A549 (cell line): ENCODE data around the gene HNF1A.

Experiments
- BHLHE40 ChIP-seq: IDR thresholded peaks from 2 replicates; pipeline ENCODE4 v1.6.1; 2012; ENCODE audit warnings: low read depth, low read length, inconsistent platforms
- EP300 ChIP-seq, 2 experiments: fragments of >200 bp; sonication (Bioruptor Twin); formaldehyde crosslinking; IDR thresholded peaks; 2 replicates in 1 of 2; 3 replicates in 1 of 2; pipeline ENCODE4 v1.6.1; 2016 to 2017
- JUN ChIP-seq, 2 experiments: fragments of >200 bp; sonication (Bioruptor Twin); formaldehyde crosslinking; IDR thresholded peaks; 2 replicates in 1 of 2; 3 replicates in 1 of 2; pipeline ENCODE4 v1.6.1; 2016 to 2017
- MYC ChIP-seq: IDR thresholded peaks from 2 replicates; pipeline ENCODE4 v1.6.1; 2012; ENCODE audit warnings: mild to moderate bottlenecking, inconsistent platforms, low read length, improper control_type of control experiment, borderline replicate concordance
- NPAS2 ChIP-seq: fragments of 250-450 bp; sonication (Bioruptor Pico); IDR thresholded peaks from 2 replicates; pipeline ENCODE4 v1.8.0; 2022; ENCODE audit warnings: mild to moderate bottlenecking, moderate library complexity, borderline replicate concordance
- POLR2A ChIP-seq: IDR thresholded peaks from 2 replicates; pipeline ENCODE4 v1.6.1; 2012; ENCODE audit warnings: mild to moderate bottlenecking, low read length
- SMC3 ChIP-seq: fragments of >200 bp; sonication (Bioruptor Twin); formaldehyde crosslinking; IDR thresholded peaks from 3 replicates; pipeline ENCODE4 v1.6.1; 2018; ENCODE audit warnings: inconsistent platforms
- ZC3H11A ChIP-seq: fragments of 450-650 bp; IDR thresholded peaks from 2 replicates; pipeline ENCODE4 v1.6.1; 2014; ENCODE audit warnings: antibody characterized with exemption, mild to moderate bottlenecking
- TF ChIP-seq, protein P1 (sequence below): fragments of >200 bp; sonication (Bioruptor Twin); formaldehyde crosslinking; IDR thresholded peaks from 3 replicates; pipeline ENCODE4 v1.5.1; 2016

DNA sequence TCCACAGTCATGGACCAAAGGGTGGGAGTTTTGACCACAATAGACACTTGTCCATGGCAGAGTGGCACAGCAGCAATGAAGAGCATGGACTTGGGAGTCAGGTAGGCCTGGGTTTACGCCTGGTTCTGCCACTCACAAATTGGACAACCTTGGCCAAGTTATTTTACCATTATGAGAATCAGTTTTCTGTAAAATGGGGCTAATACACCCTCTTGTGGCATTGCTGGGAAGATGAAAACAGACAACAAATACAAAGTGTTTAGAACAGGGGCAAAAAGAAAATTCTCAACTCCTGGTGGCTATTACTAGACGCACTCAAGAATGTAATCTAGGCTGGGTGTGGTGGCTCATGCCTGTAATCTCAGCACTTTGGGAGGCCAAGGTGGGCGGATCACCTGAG is 35.4 kb downstream of the HNF1A start:
- TF ChIP-seq POLR2A (no peak), NPAS2 (no peak), JUN (IDR thresholded peaks at IDR 0.05) (no peak), BHLHE40 (no peak), ZC3H11A (no peak), MYC (no peak), SMC3 (no peak), EP300 (IDR thresholded peaks at IDR 0.05) (no peak)
- TF ChIP-seq, protein P1, sequence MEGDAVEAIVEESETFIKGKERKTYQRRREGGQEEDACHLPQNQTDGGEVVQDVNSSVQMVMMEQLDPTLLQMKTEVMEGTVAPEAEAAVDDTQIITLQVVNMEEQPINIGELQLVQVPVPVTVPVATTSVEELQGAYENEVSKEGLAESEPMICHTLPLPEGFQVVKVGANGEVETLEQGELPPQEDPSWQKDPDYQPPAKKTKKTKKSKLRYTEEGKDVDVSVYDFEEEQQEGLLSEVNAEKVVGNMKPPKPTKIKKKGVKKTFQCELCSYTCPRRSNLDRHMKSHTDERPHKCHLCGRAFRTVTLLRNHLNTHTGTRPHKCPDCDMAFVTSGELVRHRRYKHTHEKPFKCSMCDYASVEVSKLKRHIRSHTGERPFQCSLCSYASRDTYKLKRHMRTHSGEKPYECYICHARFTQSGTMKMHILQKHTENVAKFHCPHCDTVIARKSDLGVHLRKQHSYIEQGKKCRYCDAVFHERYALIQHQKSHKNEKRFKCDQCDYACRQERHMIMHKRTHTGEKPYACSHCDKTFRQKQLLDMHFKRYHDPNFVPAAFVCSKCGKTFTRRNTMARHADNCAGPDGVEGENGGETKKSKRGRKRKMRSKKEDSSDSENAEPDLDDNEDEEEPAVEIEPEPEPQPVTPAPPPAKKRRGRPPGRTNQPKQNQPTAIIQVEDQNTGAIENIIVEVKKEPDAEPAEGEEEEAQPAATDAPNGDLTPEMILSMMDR: 0 out of 3 replicates have a peak, but pooled peaks have one; percentile 16
